GM18526 (cell line): ENCODE results near the gene TOR2A.

Source experiments
- POLR2A ChIP-seq: IDR thresholded peaks from 3 replicates; pipeline ENCODE4 v1.6.1; 2011; ENCODE audit not compliant: insufficient read length; ENCODE audit errors: extremely low read depth

TOR2A gene

GRCh38 chr9:127684576-127684975, 50.5 kb downstream of the TOR2A start:
- TF ChIP-seq POLR2A, result no peak

- TF ChIP-seq POLR2A, result no peak
Measured at GRCh38 chr9:127683723-127684122, 51.4 kb downstream of the TOR2A start.

DNA sequence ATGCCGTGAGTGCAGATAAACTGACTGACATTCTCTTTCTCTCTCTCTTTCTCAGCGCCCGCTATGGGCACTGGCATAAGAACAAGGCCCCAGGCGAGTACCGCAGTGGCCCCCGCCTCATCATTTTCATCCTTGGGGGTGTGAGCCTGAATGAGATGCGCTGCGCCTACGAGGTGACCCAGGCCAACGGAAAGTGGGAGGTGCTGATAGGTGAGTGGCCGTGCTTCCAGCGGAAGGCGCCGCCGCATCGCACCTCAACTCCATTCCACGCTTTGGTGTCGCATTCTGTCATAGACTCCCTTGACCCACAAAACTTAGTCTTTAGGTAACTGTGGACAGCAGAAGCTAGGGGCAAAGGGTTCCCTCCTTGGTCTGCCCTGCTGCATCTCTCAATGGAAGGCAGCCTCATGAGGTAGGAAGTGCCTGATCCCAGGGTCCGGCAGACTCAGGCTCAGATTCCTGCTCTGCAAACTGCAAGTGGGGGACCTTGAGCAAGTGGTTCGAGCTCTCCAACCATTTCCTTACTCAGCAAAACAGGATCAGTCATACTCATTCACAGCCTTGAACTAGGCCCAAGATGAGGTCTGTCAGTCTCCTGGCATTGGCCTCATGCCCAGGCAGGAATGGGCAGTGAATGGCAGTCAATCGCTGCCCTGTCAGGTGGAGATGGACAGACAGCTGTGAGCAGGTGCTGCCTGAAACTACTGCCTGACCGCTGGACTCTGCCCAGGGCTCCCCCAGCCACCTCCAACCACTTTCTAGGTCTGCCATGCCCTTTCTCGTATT, 52.5 kb downstream of the TOR2A start:
- TF ChIP-seq POLR2A, result no peak
